ENCODE measurements around the gene CNIH3. TPM values are rescaled to one million over a fixed set of nuclear protein-coding genes. Genes with fewer than 3 reads are reported as not detected.

The CNIH3 gene
- total and polyA plus RNA-seq, 2 of the 4 experiments (the other 2 are of a cell fraction), result 2.0 to 2.9 TPM

- Histone ChIP-seq H3K56ac (ENCODE audit: extremely low read depth, insufficient read depth, low read length) (no peak overlapping the region), H3K4me3 (ENCODE audit: insufficient read depth, low read depth, low read length) (no peak overlapping the region), H2BK5ac (ENCODE audit: low read depth, low read length, poor library complexity, severe bottlenecking) (no peak overlapping the region), H2BK20ac (ENCODE audit: low read depth, low read length) (no peak overlapping the region), H2BK120ac (ENCODE audit: low read depth, low read length) (no peak overlapping the region), H2AFZ (replicated peaks; ENCODE audit: low read length, poor library complexity) (no peak overlapping the region), H4K8ac (ENCODE audit: low read depth in 2 of 2, low read length in 2 of 2) (no peak overlapping the region), H4K91ac (ENCODE audit: insufficient read depth, low read depth, low read length) (no peak overlapping the region), H2AK5ac (ENCODE audit: low read depth, low read length) (0 out of 2 replicates have a peak overlapping the region, but pooled peaks have one; percentile 21), H3K18ac (ENCODE audit: low read depth, low read length) (no peak overlapping the region), H4K5ac (ENCODE audit: low read depth, low read length) (no peak overlapping the region), H3K4ac (ENCODE audit: low read depth, low read length) (no peak overlapping the region; the same call in 1 of the 2 replicates), H3K9ac (ENCODE audit: low read depth, low read length) (no peak overlapping the region), H3K14ac (replicated peaks; ENCODE audit: low read depth, low read length) (no peak overlapping the region; the same call in 1 of the 2 replicates), H4K20me1 (ENCODE audit: insufficient read depth, low read length) (peaks cover 3% of the 10 kb centered on the region; the same call in 1 of the 2 replicates), H3K4me1 (ENCODE audit: control insufficient read depth, insufficient read depth, low read length) (peaks cover 6% of the 10 kb centered on the region), H2BK15ac (ENCODE audit: low read depth, low read length) (no peak overlapping the region; the same call in 2 of the 3 replicates), H3K9me3 (ENCODE audit: control insufficient read depth, insufficient read depth, low read length) (no peaks in the 10 kb centered on the region), H3K23ac (ENCODE audit: low read depth, low read length) (peak overlapping the region; percentile 7; the same call in 1 of the 2 replicates), H3K4me2 (ENCODE audit: low read depth, low read length) (no peak overlapping the region), H3K36me3 (ENCODE audit: control insufficient read depth, insufficient read depth, low read length) (no peaks in the 10 kb centered on the region), H3K27me3 (ENCODE audit: control insufficient read depth, insufficient read depth, low read length) (no peaks in the 10 kb centered on the region), H2AK9ac (replicated peaks; ENCODE audit: low read depth, low read length, poor library complexity) (no peak overlapping the region), H3K9me1 (ENCODE audit: insufficient read depth, low read length) (peaks cover 10% of the 10 kb centered on the region), H3K27ac (ENCODE audit: insufficient read depth, low read length) (no peak overlapping the region), H3K79me1 (ENCODE audit: low read depth in 1 of 2, low read length in 2 of 2) (no peaks in the 10 kb centered on the region)
- dilution Hi-C loops (cut with HindIII; ENCODE audit: low sequenced_read_pairs, unreplicated experiment), result loop anchor here (10.0 kb wide), 1 partner anchor 74 kb away; no protein-coding TSS in a partner anchor
- TF ChIP-seq NFE2L2 (IDR thresholded peaks at IDR 0.05; ENCODE audit: low read depth, low read length) (no peak), FOS (IDR thresholded peaks at IDR 0.05; ENCODE audit: low read depth, low read length) (no peak), MAZ (IDR thresholded peaks at IDR 0.05; ENCODE audit: borderline replicate concordance, low read depth, low read length) (no peak), SMC3 (IDR thresholded peaks at IDR 0.05; ENCODE audit: low read depth, low read length) (no peak), MXI1 (IDR thresholded peaks at IDR 0.05; ENCODE audit: borderline replicate concordance, low read depth, low read length) (no peak), RAD21 (IDR thresholded peaks at IDR 0.05; ENCODE audit: low read length) (no peak), CEBPB (IDR thresholded peaks at IDR 0.05; ENCODE audit: low read depth, low read length) (no peak), MAFK (IDR thresholded peaks at IDR 0.05; ENCODE audit: low read depth, low read length) (no peak), CHD1 (IDR thresholded peaks at IDR 0.05; ENCODE audit: low read depth, low read length) (no peak), RFX5 (IDR thresholded peaks at IDR 0.05; ENCODE audit: low read depth, low read length) (no peak), POLR2A (IDR thresholded peaks at IDR 0.05; ENCODE audit: low read depth, low read length) (no peak), BHLHE40 (IDR thresholded peaks at IDR 0.05; ENCODE audit: low read depth, low read length) (no peak)
- TF ChIP-seq, protein P1, sequence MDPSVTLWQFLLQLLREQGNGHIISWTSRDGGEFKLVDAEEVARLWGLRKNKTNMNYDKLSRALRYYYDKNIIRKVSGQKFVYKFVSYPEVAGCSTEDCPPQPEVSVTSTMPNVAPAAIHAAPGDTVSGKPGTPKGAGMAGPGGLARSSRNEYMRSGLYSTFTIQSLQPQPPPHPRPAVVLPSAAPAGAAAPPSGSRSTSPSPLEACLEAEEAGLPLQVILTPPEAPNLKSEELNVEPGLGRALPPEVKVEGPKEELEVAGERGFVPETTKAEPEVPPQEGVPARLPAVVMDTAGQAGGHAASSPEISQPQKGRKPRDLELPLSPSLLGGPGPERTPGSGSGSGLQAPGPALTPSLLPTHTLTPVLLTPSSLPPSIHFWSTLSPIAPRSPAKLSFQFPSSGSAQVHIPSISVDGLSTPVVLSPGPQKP (IDR thresholded peaks at IDR 0.05; ENCODE audit: borderline replicate concordance, low read depth, low read length), result no peak
- TF ChIP-seq, protein P2, sequence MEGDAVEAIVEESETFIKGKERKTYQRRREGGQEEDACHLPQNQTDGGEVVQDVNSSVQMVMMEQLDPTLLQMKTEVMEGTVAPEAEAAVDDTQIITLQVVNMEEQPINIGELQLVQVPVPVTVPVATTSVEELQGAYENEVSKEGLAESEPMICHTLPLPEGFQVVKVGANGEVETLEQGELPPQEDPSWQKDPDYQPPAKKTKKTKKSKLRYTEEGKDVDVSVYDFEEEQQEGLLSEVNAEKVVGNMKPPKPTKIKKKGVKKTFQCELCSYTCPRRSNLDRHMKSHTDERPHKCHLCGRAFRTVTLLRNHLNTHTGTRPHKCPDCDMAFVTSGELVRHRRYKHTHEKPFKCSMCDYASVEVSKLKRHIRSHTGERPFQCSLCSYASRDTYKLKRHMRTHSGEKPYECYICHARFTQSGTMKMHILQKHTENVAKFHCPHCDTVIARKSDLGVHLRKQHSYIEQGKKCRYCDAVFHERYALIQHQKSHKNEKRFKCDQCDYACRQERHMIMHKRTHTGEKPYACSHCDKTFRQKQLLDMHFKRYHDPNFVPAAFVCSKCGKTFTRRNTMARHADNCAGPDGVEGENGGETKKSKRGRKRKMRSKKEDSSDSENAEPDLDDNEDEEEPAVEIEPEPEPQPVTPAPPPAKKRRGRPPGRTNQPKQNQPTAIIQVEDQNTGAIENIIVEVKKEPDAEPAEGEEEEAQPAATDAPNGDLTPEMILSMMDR (conservative IDR thresholded peaks at IDR 0.05; ENCODE audit: low read depth, low read length), result no peak
- TF ChIP-seq, protein P3, sequence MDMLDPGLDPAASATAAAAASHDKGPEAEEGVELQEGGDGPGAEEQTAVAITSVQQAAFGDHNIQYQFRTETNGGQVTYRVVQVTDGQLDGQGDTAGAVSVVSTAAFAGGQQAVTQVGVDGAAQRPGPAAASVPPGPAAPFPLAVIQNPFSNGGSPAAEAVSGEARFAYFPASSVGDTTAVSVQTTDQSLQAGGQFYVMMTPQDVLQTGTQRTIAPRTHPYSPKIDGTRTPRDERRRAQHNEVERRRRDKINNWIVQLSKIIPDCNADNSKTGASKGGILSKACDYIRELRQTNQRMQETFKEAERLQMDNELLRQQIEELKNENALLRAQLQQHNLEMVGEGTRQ (IDR thresholded peaks at IDR 0.05; ENCODE audit: low read depth, low read length), result no peak
- ChIA-PET CTCF (interaction anchor here (0.5 to 1.7 kb wide), 3 partner anchors 21 to 263 kb away, joined by 3 to 6 read pairs (median 3); no protein-coding TSS in a partner anchor), POLR2A (ENCODE audit: unreplicated experiment) (no interaction called here)
- no peak for ATAC-seq (ENCODE audit: low read depth)
- BruUV-seq (replicated peaks), result no TSS peak
- DNase-seq, result no peak
- in situ Hi-C loops (cut with MboI; ENCODE audit: low sequenced_read_pairs), result no loop called here
- no CpG with 5 or more reads among the region's 1 CpG for WGBS, 2 experiments (ENCODE audit: extremely low coverage in 2 of 2, insufficient read length in 1 of 2)
- intact Hi-C loops (cut with micrococcal nuclease), result no loop called here
Measured at GRCh38 chr1:224588515-224588914, 27.6 kb upstream of the CNIH3 start.

Measured in IMR-90 (cell line).